B cell (primary cell): ENCODE measurements around the gene ENOX1.

Experiments used
- EZH2 ChIP-seq: IDR thresholded peaks from 2 replicates; pipeline ENCODE4 v1.6.1; 2012; ENCODE audit warnings: borderline replicate concordance, low read depth, mild to moderate bottlenecking, moderate library complexity, low read length; ENCODE audit not compliant: insufficient read depth, poor library complexity, severe bottlenecking
- TF ChIP-seq, protein P1 (sequence below): fragments of 200-600 bp; IDR thresholded peaks from one replicate; pipeline ENCODE4 v1.8.0; 2022; ENCODE audit warnings: antibody characterized with exemption, mild to moderate bottlenecking

DNA sequence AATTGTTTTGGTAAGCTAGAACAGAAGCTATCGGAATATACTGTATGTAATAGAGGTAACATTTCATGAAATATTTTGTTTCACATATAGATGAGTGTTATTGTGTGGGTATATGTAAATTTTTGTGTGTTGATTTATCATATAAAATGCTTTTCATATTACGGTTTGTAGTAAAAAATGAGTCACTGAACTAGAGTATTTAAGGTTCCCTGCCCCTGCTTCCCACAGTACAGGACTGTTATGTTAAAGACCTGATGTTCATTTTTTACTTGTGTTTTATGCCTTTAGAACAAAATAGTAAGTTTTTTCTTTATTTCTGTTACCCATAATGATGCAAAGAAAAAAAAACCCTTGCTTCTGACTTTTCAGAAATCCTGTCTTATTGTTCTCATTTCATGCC is 243.4 kb downstream of the ENOX1 start:
- TF ChIP-seq, protein P1, sequence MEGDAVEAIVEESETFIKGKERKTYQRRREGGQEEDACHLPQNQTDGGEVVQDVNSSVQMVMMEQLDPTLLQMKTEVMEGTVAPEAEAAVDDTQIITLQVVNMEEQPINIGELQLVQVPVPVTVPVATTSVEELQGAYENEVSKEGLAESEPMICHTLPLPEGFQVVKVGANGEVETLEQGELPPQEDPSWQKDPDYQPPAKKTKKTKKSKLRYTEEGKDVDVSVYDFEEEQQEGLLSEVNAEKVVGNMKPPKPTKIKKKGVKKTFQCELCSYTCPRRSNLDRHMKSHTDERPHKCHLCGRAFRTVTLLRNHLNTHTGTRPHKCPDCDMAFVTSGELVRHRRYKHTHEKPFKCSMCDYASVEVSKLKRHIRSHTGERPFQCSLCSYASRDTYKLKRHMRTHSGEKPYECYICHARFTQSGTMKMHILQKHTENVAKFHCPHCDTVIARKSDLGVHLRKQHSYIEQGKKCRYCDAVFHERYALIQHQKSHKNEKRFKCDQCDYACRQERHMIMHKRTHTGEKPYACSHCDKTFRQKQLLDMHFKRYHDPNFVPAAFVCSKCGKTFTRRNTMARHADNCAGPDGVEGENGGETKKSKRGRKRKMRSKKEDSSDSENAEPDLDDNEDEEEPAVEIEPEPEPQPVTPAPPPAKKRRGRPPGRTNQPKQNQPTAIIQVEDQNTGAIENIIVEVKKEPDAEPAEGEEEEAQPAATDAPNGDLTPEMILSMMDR, result no peak
- TF ChIP-seq EZH2, result no peak
